HAP-1 (cell line): Measurements from ENCODE around the gene MZT2A.
"Not testable (repeated sequence)": the region's sequence is repeated elsewhere in the genome, so short reads cannot be mapped to it uniquely, and the experiment has no call there.

ENCODE experiments used
- DNase-seq, 2 experiments: peaks; one replicate each; pipeline ENCODE4 v3.0.0-alpha.2; 2016 to 2020; ENCODE audit warnings: low spot score in 2 of 2
- H3K27me3 ChIP-seq: fragments of 250-450 bp; sonication (Bioruptor Pico); 2 replicates; pipeline ENCODE4 v1.5.1; 2020; ENCODE audit warnings: low read depth, mild to moderate bottlenecking, moderate library complexity
- H3K36me3 ChIP-seq: fragments of 250-450 bp; sonication (Bioruptor Pico); replicated peaks from 2 replicates; pipeline ENCODE4 v1.5.1; 2020; ENCODE audit warnings: mild to moderate bottlenecking
- H3K4me1 ChIP-seq: fragments of 250-450 bp; sonication (Bioruptor Pico); 2 replicates; pipeline ENCODE4 v1.5.1; 2020; ENCODE audit warnings: mild to moderate bottlenecking
- H3K4me3 ChIP-seq: fragments of 250-450 bp; sonication (Bioruptor Pico); 2 replicates; pipeline ENCODE4 v1.5.1; 2020; ENCODE audit warnings: mild to moderate bottlenecking, moderate library complexity
- H3K9me3 ChIP-seq: fragments of 250-450 bp; sonication (Bioruptor Pico); 2 replicates; pipeline ENCODE4 v1.5.1; 2020; ENCODE audit warnings: mild to moderate bottlenecking, moderate library complexity
- in situ Hi-C: fragments of 300-500 bp; cut with MboI; formaldehyde crosslinking; loops from 3 replicates; pipeline ENCODE4 v1.14.3; 2020; ENCODE audit warnings: low sequenced_read_pairs, inconsistent platforms, mixed read lengths

Gene MZT2A

DNA sequence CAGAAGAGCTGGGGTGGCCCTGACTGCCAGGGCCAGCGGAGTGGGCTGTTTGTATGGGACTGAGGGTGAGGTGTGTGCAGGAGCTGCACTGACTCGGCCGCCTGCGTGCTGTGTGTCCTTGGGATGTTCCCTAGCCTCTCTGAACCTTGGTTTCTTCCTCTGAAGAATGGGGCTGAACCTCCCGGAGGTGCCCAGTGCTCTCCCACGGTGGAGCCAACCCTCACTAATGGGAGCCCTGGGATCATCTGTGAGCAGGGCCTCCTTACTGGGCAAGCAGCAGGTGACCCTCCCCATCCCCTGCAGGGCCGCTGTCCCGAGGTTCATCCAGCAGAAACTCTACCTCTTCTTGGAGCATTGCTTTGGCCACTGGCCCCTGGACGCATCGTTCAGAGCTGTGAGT lies 23.8 kb upstream of the MZT2A start:
- in situ Hi-C loops: loop anchor here (25.0 kb wide), 1 partner anchor 379 kb away; no protein-coding TSS in a partner anchor
- no peak for DNase-seq
- Histone ChIP-seq H3K4me3 (no peak overlapping the region), H3K4me1 (no peaks in the 10 kb centered on the region), H3K27me3 (no peaks in the 10 kb centered on the region), H3K9me3 (no peaks in the 10 kb centered on the region), H3K36me3 (no peaks in the 10 kb centered on the region)

DNA sequence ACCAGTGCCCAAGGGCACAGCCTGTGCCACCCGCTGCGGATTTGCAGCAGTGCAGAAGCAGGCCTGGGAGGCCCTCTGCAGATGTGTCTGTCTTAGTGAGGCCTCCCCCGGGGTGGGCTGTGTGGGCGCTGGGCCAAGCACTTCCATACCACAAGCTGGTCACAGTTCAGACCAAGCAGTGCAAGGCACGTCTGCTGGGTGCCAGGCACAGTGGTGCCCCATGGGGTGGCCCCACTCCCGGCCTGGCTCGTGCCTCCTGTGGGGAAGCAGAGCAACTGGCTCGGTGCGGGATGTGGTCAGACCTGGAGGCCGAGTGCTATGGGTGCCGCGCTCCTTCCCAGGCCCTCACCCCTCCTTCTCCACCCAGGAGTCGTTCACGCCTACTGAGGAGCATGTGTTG lies 23.0 kb upstream of the MZT2A start:
- not testable (repeated sequence) for H3K27me3 ChIP-seq, DNase-seq, H3K9me3 ChIP-seq, H3K36me3 ChIP-seq, H3K4me1 ChIP-seq, H3K4me3 ChIP-seq
- in situ Hi-C loops: loop anchor here (25.0 kb wide), 1 partner anchor 378 kb away; no protein-coding TSS in a partner anchor

GRCh38 chr2:131514408-131515166 lies 22.4 kb upstream of the MZT2A start:
- not testable (repeated sequence) for DNase-seq, H3K36me3 ChIP-seq, H3K4me1 ChIP-seq, H3K9me3 ChIP-seq, H3K27me3 ChIP-seq, H3K4me3 ChIP-seq
- in situ Hi-C loops: loop anchor here (25.0 kb wide), 1 partner anchor 377 kb away; no protein-coding TSS in a partner anchor

DNA sequence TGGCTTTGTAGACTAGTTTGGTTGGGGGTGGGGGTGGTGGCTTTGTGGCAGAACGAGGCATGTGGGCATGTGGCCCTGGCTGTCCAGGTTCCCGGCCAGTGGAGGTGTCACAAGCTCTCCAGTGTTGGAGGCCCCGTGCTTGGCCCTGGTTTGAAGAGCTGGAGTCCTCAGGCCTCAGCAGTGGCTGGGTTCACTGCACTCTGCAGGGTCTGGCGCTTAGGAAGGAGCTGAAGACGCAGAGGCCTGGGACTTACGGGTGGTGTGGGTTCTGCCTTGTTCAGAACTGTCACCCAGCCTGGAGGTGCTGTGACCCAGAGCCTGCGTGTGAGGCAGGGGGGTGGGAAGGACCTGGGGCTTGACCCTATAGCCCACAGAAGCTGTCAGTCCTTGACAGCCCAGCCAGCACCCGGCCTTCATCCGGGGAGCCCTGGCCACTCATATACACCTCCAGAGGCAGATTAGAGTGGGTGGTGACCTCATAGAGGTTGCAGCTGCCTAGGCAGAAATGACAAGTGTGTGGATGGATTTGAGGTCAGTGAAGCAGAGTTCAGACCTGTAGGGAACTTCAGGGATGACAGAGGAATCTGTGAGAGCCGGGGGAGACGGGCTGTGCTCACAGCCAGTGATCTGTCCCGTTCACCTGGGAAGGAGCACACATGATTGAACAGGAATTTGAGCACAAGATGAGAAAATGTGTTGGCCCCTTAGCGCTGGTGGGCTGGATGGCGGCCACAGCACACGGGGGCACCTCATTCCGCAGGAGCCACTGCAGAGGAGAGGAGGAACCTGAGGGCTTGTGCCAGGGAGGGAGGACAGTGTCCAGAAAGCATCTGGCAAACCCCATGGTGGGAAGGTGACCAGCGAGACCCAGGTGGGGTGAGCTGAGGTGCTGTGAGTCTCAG lies 20.0 kb upstream of the MZT2A start:
- H3K4me3 ChIP-seq, H3K27me3 ChIP-seq, H3K9me3 ChIP-seq, H3K4me1 ChIP-seq, H3K36me3 ChIP-seq, DNase-seq: not testable (repeated sequence)
- in situ Hi-C loops: loop anchor here (25.0 kb wide), 1 partner anchor 375 kb away; no protein-coding TSS in a partner anchor

- not testable (repeated sequence) for H3K9me3 ChIP-seq, H3K27me3 ChIP-seq, H3K36me3 ChIP-seq, DNase-seq, H3K4me1 ChIP-seq, H3K4me3 ChIP-seq
- in situ Hi-C loops: loop anchor here (25.0 kb wide), 1 partner anchor 374 kb away; no protein-coding TSS in a partner anchor
Observed at GRCh38 chr2:131511291-131511968, 19.2 kb upstream of the MZT2A start.

DNA sequence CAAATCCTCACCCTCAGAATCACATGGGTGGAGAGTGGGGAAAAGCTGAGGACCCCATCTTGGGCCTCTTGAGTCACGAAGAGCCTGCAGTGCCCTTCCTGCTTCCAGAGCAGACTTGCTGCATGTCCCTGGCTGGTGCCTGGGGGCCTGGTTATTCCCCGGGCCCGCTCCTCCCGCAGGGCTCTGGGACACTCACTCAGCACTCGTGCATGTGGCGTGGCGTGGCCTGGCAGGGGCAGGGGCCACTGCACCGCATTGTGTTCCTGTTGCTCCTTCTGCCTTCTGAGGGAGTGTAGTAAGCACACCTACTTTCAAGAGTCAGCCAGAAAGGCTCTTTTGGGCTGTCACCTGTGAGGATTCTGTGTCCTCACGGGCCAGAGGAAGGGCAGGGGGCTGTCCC lies 17.4 kb upstream of the MZT2A start:
- H3K4me1 ChIP-seq: no peaks in the 10 kb centered on the region
- no peaks in the 10 kb centered on the region for H3K27me3 ChIP-seq
- no peak for DNase-seq
- H3K36me3 ChIP-seq: no peaks in the 10 kb centered on the region; the same call in 1 of the 2 replicates
- no peak overlapping the region for H3K4me3 ChIP-seq
- no peaks in the 10 kb centered on the region for H3K9me3 ChIP-seq
- in situ Hi-C loops: loop anchor here (5.0 to 25.0 kb wide), 2 partner anchors 372 to 1342 kb away; no protein-coding TSS in a partner anchor

- not testable (repeated sequence) for H3K9me3 ChIP-seq, H3K27me3 ChIP-seq, H3K4me3 ChIP-seq, H3K4me1 ChIP-seq, H3K36me3 ChIP-seq, DNase-seq
- in situ Hi-C loops: loop anchor here (25.0 kb wide), 1 partner anchor 367 kb away; no protein-coding TSS in a partner anchor
Observed at GRCh38 chr2:131504082-131504750, 12.0 kb upstream of the MZT2A start.

GRCh38 chr2:131503587-131503986 lies 11.4 kb upstream of the MZT2A start:
- not testable (repeated sequence) for H3K36me3 ChIP-seq, H3K4me3 ChIP-seq
- in situ Hi-C loops: loop anchor here (25.0 kb wide), 1 partner anchor 366 kb away; no protein-coding TSS in a partner anchor

GRCh38 chr2:131498321-131498973 lies 6.2 kb upstream of the MZT2A start:
- not testable (repeated sequence) for DNase-seq, H3K36me3 ChIP-seq, H3K4me1 ChIP-seq, H3K9me3 ChIP-seq, H3K27me3 ChIP-seq, H3K4me3 ChIP-seq
- in situ Hi-C loops: loop anchor here (25.0 kb wide), 1 partner anchor 1136 kb away; the partner anchor contains the start of gene PTPN18

More at GRCh38 chr2:131503587-131503986, 11.4 kb upstream of the MZT2A start:
- not testable (repeated sequence) for H3K9me3 ChIP-seq, H3K4me1 ChIP-seq, H3K27me3 ChIP-seq, DNase-seq

- not testable (repeated sequence) for H3K4me1 ChIP-seq, H3K9me3 ChIP-seq, DNase-seq, H3K4me3 ChIP-seq, H3K36me3 ChIP-seq, H3K27me3 ChIP-seq
- in situ Hi-C loops: loop anchor here (25.0 kb wide), 1 partner anchor 1133 kb away; the partner anchor contains the start of gene PTPN18
Observed at GRCh38 chr2:131495506-131495905, 3.3 kb upstream of the MZT2A start.

- Histone ChIP-seq H3K4me3 (peak overlapping the region; percentile 48), H3K9me3 (no peaks in the 10 kb centered on the region), H3K27me3 (no peaks in the 10 kb centered on the region), H3K4me1 (no peaks in the 10 kb centered on the region), H3K36me3 (no peaks in the 10 kb centered on the region; the same call in none of the 2 replicates)
- no peak for DNase-seq
- in situ Hi-C loops: loop anchor here (25.0 kb wide), 1 partner anchor 1131 kb away; the partner anchor contains the start of gene PTPN18
Observed at GRCh38 chr2:131493199-131493968, 1.2 kb upstream of the MZT2A start.
